ENCODE measurements around the gene F10. TPM values are rescaled to one million over a fixed set of nuclear protein-coding genes. Genes with fewer than 3 reads are reported as not detected.

Gene F10
- total and polyA plus RNA-seq, 9 of the 15 experiments (the other 6 are each of a cell fraction or from before 2014, with no cell fraction given), result 0.04 to 0.09 (median 0.07) TPM; not detected in 5

DNA sequence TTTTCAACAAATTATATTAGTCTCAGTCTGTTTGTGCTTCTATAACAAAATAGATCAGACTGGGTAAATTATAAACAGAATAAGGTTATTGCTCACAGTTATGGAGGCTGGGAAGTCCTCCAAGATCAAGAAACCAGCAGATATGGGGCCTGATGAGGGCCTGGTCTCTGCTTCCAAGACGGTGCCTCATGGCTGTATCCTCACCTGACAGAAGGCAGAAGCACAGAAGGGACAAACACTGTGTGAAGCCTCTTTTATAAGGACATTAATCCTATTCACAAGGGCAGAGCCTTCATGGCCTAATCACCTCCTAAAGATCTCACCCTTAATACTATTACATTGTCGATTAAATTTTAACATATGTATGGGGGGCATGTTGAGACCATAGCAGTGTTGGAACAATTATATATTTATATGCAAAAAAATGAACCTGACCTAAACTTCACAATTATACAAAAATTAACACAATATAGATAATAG, 12.7 kb downstream of the F10 start:
- intact Hi-C loops (cut with micrococcal nuclease), result no loop called here
- CTCF ChIA-PET (ENCODE audit: low intra/inter-chr PET ratio), result no interaction called here

More for the DNA sequence above, 12.7 kb downstream of the F10 start:
- in situ Hi-C loops (cut with MboI), result no loop called here
- Histone ChIP-seq H3K27ac (ENCODE audit: extremely low read depth, low read depth, low read length) (no peak overlapping the region), H3K27me3 (ENCODE audit: control insufficient read depth in 2 of 2, insufficient read depth in 2 of 2, low read length in 2 of 2) (peaks cover 0 to 4% of the 10 kb centered on the region in 2 experiments; a peak in 2 of 5 replicates), H3K9me3 (replicated peaks; ENCODE audit: control insufficient read depth, insufficient read depth, low read depth, low read length) (no peaks in the 10 kb centered on the region), H3K9me1 (ENCODE audit: control insufficient read depth, insufficient read depth, low read length) (no peaks in the 10 kb centered on the region), H2AFZ (ENCODE audit: low read depth, low read length) (no peak overlapping the region), H3K4me3 (no peak overlapping the region), H3K9ac (ENCODE audit: insufficient read depth in 1 of 2, low read depth in 2 of 2, low read length in 2 of 2) (no peak overlapping the region), H3K79me2 (ENCODE audit: control insufficient read depth, insufficient read depth, low read length) (no peaks in the 10 kb centered on the region), H4K20me1 (replicated peaks; ENCODE audit: control insufficient read depth, insufficient read depth, low read length) (no peaks in the 10 kb centered on the region), H3K4me1 (replicated peaks in 1 of 2; ENCODE audit: control insufficient read depth in 2 of 2, insufficient read depth in 2 of 2, low read length in 2 of 2) (peaks cover 0 to 5% of the 10 kb centered on the region in 2 experiments; a peak in 1 of 5 replicates), H3K36me3 (ENCODE audit: control insufficient read depth, insufficient read depth, low read length) (no peaks in the 10 kb centered on the region), H3K4me2 (ENCODE audit: insufficient read depth, low read length) (no peak overlapping the region)
- POLR2A ChIA-PET, result no interaction called here
- no peak for ATAC-seq
- WGBS (ENCODE audit: insufficient coverage, low coverage, missing lambda C conversion rate), result 0% methylated on average over 2 of the region's 2 CpGs
- no peak for DNase-seq (ENCODE audit: extremely low read depth in 1 of 4, low spot score in 3 of 4)
- no TSS peak for BruUV-seq (replicated peaks)
- no peak for FAIRE-seq
- TF ChIP-seq ERF (CRISPR knock-in tag; IDR thresholded peaks at IDR 0.05) (no peak), ASH1L (IDR thresholded peaks at IDR 0.05; ENCODE audit: borderline replicate concordance, low read depth, partially characterized antibody) (no peak), CHD2 (IDR thresholded peaks at IDR 0.05; ENCODE audit: low read depth, low read length) (no peak), FOXM1 (IDR thresholded peaks at IDR 0.05; ENCODE audit: low read depth) (no peak), FOXM1 (CRISPR knock-in tag; IDR thresholded peaks at IDR 0.05; ENCODE audit: low read depth) (no peak), DNMT1 (IDR thresholded peaks at IDR 0.05) (no peak)
- TF ChIP-seq, protein P1, sequence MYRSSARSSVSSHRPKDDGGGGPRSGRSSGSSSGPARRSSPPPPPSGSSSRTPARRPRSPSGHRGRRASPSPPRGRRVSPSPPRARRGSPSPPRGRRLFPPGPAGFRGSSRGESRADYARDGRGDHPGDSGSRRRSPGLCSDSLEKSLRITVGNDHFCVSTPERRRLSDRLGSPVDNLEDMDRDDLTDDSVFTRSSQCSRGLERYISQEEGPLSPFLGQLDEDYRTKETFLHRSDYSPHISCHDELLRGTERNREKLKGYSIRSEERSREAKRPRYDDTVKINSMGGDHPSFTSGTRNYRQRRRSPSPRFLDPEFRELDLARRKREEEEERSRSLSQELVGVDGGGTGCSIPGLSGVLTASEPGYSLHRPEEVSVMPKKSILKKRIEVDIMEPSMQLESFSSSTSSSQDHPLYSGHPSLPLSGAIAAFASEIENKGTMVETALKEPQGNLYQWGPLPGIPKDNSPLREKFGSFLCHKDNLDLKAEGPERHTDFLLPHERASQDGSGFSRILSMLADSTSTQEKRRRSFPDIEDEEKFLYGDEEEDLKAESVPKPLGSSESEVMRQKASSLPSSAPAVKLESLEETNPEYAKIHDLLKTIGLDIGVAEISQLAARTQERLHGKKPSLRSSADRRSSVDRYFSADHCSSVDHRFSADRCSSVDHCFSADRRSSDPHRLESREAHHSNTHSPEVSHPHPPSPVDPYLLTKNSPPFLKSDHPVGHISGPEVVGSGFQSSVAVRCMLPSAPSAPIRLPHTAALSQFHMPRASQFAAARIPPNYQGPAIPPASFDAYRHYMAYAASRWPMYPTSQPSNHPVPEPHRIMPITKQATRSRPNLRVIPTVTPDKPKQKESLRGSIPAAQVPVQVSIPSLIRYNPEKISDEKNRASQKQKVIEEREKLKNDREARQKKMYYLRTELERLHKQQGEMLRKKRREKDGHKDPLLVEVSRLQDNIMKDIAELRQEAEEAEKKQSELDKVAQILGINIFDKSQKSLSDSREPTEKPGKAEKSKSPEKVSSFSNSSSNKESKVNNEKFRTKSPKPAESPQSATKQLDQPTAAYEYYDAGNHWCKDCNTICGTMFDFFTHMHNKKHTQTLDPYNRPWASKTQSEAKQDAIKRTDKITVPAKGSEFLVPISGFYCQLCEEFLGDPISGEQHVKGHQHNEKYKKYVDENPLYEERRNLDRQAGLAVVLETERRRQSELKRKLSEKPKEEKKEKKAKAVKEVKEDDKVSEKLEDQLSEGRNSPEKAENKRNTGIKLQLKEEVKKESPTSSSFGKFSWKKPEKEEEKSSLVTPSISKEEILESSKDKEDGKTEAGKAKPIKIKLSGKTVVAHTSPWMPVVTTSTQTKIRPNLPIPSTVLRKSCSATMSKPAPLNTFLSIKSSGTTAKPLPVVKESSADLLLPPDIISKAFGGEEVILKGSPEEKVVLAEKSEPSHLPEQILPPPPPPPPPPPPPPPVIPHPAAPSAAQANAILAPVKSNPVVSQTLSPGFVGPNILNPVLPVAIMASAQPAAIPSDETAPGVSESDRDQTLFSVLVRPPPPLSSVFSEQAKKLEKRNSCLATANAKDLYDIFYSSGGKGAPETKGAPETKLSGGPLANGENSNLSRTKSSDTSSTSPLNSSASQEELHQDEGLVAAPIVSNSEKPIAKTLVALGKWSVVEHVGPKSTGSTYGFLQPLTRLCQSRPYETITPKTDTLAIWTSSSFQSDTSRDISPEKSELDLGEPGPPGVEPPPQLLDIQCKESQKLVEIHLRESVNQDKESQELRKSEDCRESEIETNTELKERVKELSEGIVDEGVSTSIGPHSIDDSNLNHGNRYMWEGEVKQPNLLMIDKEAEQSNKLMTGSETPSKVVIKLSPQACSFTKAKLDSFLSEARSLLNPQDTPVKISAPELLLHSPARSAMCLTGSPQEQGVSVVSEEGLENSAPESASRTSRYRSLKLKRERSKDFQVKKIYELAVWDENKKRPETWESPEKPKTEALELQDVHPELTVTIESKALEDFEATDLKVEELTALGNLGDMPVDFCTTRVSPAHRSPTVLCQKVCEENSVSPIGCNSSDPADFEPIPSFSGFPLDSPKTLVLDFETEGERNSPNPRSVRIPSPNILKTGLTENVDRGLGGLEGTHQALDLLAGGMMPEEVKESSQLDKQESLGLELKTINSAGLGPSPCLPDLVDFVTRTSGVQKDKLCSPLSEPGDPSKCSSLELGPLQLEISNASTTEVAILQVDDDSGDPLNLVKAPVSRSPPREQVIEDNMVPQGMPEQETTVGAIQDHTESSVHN (IDR thresholded peaks at IDR 0.05; ENCODE audit: borderline replicate concordance in 1 of 2, low read depth in 1 of 2), result no peak

All from K562 (cell line).